ENCODE measurements around the gene ANKRD29. TPM values are rescaled to one million over a fixed set of nuclear protein-coding genes. Genes with fewer than 3 reads are reported as not detected.

ANKRD29 gene
- polyA plus RNA-seq, 1 of the 3 experiments (the other 2 are of a cell fraction): 8.2 TPM

DNA sequence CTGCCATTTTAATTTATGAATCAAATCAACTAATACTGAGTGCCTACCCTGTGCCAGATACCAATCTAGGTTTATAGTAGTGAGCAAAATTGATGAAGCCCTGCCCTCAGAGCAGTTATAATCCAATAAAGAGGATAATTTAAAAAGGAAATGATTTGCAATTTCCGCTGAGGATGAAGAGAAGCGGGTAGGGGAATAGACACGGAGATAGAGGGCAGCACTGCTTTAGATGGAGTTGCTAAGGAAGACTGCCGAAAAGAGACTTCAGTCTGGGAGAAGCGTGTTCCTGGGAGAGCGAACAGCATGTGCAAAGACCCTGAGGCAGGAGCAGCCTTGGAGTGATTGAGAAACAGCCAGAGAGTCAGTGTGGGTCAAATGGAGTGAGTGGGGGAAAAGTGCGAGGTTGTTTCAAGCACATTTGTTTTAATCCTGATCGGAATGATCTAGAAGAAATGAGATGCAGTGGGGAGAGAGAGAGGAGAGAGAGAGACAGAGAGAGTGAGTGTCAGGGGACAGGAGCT, 38.9 kb upstream of the ANKRD29 start:
- Histone ChIP-seq H3K9me3 (no peaks in the 10 kb centered on the region), H3K4me2 (no peak overlapping the region), H3K36me3 (replicated peaks in 1 of 2; ENCODE audit: control insufficient read depth in 1 of 2, insufficient read depth in 2 of 2, low read length in 1 of 2) (no peaks in the 10 kb centered on the region), H4K20me1 (ENCODE audit: insufficient read depth) (no peaks in the 10 kb centered on the region), H3F3A (replicated peaks; ENCODE audit: insufficient read depth) (no peaks in the 10 kb centered on the region), H3K4me1 (ENCODE audit: control insufficient read depth in 1 of 2, insufficient read depth in 2 of 2, low read depth in 1 of 2, low read length in 1 of 2) (peaks cover 0 to 2% of the 10 kb centered on the region in 2 experiments; a peak in 1 of 4 replicates), H3K79me2 (ENCODE audit: insufficient read depth) (no peaks in the 10 kb centered on the region), H3K4me3 (ENCODE audit: low read depth in 2 of 2, low read length in 1 of 2) (no peak overlapping the region), H2AFZ (ENCODE audit: low read depth) (no peak overlapping the region), H3K27me3 (ENCODE audit: insufficient read depth) (no peaks in the 10 kb centered on the region), H3K9ac (no peak overlapping the region), H3K9me2 (no peaks in the 10 kb centered on the region), H3K27ac (ENCODE audit: low read depth in 2 of 2, low read length in 1 of 2) (no peak overlapping the region)
- POLR2A ChIA-PET: no interaction called here
- CTCF ChIA-PET: interaction anchor here (0.9 to 5.1 kb wide), 15 partner anchors 10 to 195 kb away, joined by 3 to 95 read pairs (median 11); no protein-coding TSS in a partner anchor
- TF ChIP-seq RAD21 (IDR thresholded peaks at IDR 0.05; ENCODE audit: low read length): no peak
- no peak for TF ChIP-seq SMC3 (IDR thresholded peaks at IDR 0.05; ENCODE audit: low read depth, low read length)
- TF ChIP-seq TCF12 (IDR thresholded peaks at IDR 0.05): no peak
- TF ChIP-seq JUND (IDR thresholded peaks at IDR 0.05): no peak
- 93% methylated on average over 8 of the region's 8 CpGs for WGBS (ENCODE audit: low lambda C conversion rate)
- DNase-seq: no peak

DNA sequence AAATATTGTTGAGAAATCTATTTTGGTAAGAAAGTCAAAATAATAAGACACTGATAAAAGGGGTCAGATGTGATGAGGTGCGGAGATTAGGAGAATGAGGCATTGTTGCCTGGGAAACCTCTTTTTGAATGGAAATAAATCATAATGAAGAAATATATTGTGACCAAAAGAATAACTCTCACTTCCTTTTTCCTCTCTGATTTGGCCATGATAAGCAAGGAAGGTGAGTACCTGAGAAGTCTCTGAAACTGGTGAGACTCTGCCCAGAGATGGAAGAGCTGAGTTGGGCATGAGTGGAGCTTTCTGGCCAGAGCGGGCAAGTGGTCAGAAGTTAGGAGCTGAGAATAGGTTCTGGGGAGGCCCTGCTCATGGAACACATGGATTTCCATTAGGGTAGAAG, 38.3 kb upstream of the ANKRD29 start:
- CTCF ChIA-PET: interaction anchor here (0.6 to 5.1 kb wide), 6 partner anchors 9 to 103 kb away, joined by 3 to 95 read pairs (median 8); no protein-coding TSS in a partner anchor
- no peak overlapping the region for H3K27ac ChIP-seq (ENCODE audit: low read depth in 2 of 2, low read length in 1 of 2)
- H3K9me2 ChIP-seq: no peaks in the 10 kb centered on the region
- POLR2A ChIA-PET: no interaction called here
- H3F3A ChIP-seq (replicated peaks; ENCODE audit: insufficient read depth): no peaks in the 10 kb centered on the region
- DNase-seq: no peak
- H3K4me2 ChIP-seq: no peak overlapping the region
- peaks cover 0 to 2% of the 10 kb centered on the region in 2 experiments; a peak in 1 of 4 replicates for H3K4me1 ChIP-seq (ENCODE audit: control insufficient read depth in 1 of 2, insufficient read depth in 2 of 2, low read depth in 1 of 2, low read length in 1 of 2)
- no peaks in the 10 kb centered on the region for H3K9me3 ChIP-seq
- H3K36me3 ChIP-seq (replicated peaks in 1 of 2; ENCODE audit: control insufficient read depth in 1 of 2, insufficient read depth in 2 of 2, low read length in 1 of 2): no peaks in the 10 kb centered on the region
- no peaks in the 10 kb centered on the region for H3K79me2 ChIP-seq (ENCODE audit: insufficient read depth)
- H3K9ac ChIP-seq: no peak overlapping the region
- H3K4me3 ChIP-seq (ENCODE audit: low read depth in 2 of 2, low read length in 1 of 2): no peak overlapping the region
- no peak overlapping the region for H2AFZ ChIP-seq (ENCODE audit: low read depth)
- no peaks in the 10 kb centered on the region for H4K20me1 ChIP-seq (ENCODE audit: insufficient read depth)
- no peaks in the 10 kb centered on the region for H3K27me3 ChIP-seq (ENCODE audit: insufficient read depth)
- WGBS (ENCODE audit: low lambda C conversion rate): 50% methylated on average over 2 of the region's 2 CpGs
- TF ChIP-seq EZH2phosphoT487 (IDR thresholded peaks at IDR 0.05; ENCODE audit: borderline replicate concordance, low read depth) (no peak), YY1 (IDR thresholded peaks at IDR 0.05; ENCODE audit: low read depth) (no peak), RAD21 (IDR thresholded peaks at IDR 0.05; ENCODE audit: low read length) (no peak), FOXJ3 (CRISPR knock-in tag; IDR thresholded peaks at IDR 0.05) (no peak), CHD2 (IDR thresholded peaks at IDR 0.05; ENCODE audit: low read length, partially characterized antibody) (no peak), POLR2AphosphoS5 (IDR thresholded peaks at IDR 0.05; ENCODE audit: low read depth, low read length) (no peak), RXRA (IDR thresholded peaks at IDR 0.05; ENCODE audit: borderline replicate concordance, low read depth) (no peak), TCF12 (IDR thresholded peaks at IDR 0.05) (no peak)
- TF ChIP-seq, protein P1, sequence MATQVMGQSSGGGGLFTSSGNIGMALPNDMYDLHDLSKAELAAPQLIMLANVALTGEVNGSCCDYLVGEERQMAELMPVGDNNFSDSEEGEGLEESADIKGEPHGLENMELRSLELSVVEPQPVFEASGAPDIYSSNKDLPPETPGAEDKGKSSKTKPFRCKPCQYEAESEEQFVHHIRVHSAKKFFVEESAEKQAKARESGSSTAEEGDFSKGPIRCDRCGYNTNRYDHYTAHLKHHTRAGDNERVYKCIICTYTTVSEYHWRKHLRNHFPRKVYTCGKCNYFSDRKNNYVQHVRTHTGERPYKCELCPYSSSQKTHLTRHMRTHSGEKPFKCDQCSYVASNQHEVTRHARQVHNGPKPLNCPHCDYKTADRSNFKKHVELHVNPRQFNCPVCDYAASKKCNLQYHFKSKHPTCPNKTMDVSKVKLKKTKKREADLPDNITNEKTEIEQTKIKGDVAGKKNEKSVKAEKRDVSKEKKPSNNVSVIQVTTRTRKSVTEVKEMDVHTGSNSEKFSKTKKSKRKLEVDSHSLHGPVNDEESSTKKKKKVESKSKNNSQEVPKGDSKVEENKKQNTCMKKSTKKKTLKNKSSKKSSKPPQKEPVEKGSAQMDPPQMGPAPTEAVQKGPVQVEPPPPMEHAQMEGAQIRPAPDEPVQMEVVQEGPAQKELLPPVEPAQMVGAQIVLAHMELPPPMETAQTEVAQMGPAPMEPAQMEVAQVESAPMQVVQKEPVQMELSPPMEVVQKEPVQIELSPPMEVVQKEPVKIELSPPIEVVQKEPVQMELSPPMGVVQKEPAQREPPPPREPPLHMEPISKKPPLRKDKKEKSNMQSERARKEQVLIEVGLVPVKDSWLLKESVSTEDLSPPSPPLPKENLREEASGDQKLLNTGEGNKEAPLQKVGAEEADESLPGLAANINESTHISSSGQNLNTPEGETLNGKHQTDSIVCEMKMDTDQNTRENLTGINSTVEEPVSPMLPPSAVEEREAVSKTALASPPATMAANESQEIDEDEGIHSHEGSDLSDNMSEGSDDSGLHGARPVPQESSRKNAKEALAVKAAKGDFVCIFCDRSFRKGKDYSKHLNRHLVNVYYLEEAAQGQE (IDR thresholded peaks at IDR 0.05; ENCODE audit: low read depth, low read length): no peak
- TF ChIP-seq, protein P2, sequence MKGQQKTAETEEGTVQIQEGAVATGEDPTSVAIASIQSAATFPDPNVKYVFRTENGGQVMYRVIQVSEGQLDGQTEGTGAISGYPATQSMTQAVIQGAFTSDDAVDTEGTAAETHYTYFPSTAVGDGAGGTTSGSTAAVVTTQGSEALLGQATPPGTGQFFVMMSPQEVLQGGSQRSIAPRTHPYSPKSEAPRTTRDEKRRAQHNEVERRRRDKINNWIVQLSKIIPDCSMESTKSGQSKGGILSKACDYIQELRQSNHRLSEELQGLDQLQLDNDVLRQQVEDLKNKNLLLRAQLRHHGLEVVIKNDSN (IDR thresholded peaks at IDR 0.05; ENCODE audit: borderline replicate concordance, low read depth): no peak
- TF ChIP-seq, protein P3, sequence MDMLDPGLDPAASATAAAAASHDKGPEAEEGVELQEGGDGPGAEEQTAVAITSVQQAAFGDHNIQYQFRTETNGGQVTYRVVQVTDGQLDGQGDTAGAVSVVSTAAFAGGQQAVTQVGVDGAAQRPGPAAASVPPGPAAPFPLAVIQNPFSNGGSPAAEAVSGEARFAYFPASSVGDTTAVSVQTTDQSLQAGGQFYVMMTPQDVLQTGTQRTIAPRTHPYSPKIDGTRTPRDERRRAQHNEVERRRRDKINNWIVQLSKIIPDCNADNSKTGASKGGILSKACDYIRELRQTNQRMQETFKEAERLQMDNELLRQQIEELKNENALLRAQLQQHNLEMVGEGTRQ (IDR thresholded peaks at IDR 0.05; ENCODE audit: borderline replicate concordance, low read depth, low read length): no peak
- TF ChIP-seq, protein P4, sequence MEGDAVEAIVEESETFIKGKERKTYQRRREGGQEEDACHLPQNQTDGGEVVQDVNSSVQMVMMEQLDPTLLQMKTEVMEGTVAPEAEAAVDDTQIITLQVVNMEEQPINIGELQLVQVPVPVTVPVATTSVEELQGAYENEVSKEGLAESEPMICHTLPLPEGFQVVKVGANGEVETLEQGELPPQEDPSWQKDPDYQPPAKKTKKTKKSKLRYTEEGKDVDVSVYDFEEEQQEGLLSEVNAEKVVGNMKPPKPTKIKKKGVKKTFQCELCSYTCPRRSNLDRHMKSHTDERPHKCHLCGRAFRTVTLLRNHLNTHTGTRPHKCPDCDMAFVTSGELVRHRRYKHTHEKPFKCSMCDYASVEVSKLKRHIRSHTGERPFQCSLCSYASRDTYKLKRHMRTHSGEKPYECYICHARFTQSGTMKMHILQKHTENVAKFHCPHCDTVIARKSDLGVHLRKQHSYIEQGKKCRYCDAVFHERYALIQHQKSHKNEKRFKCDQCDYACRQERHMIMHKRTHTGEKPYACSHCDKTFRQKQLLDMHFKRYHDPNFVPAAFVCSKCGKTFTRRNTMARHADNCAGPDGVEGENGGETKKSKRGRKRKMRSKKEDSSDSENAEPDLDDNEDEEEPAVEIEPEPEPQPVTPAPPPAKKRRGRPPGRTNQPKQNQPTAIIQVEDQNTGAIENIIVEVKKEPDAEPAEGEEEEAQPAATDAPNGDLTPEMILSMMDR (IDR thresholded peaks at IDR 0.05): no peak
- TF ChIP-seq, protein P5, sequence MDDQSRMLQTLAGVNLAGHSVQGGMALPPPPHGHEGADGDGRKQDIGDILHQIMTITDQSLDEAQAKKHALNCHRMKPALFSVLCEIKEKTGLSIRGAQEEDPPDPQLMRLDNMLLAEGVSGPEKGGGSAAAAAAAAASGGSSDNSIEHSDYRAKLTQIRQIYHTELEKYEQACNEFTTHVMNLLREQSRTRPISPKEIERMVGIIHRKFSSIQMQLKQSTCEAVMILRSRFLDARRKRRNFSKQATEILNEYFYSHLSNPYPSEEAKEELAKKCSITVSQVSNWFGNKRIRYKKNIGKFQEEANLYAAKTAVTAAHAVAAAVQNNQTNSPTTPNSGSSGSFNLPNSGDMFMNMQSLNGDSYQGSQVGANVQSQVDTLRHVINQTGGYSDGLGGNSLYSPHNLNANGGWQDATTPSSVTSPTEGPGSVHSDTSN (IDR thresholded peaks at IDR 0.05): no peak

Measured in SK-N-SH (cell line).